ENCODE results near the gene AGT.
"Not testable (repeated sequence)": the region's sequence is repeated elsewhere in the genome, so short reads cannot be mapped to it uniquely, and the experiment has no call there.

AGT gene

DNA sequence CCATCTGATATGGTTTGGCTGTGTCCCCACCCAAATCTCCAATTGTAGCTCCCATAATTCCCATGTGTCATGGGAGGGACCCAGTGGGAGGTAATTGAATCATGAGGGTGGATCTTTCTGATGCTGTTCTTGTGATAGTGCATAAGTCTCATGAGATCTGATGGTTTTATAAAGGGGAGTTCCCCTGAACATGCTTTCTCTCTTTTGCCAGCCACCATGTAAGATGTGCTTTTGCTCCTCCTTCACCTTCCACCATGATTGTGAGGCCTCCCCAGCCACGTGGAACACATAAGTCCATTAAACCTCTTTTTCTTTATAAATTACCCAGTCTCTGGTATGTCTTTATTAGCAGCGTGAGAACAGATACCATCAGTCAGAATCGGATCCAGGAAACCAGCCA, 2.5 kb upstream of the AGT start:
- H3K4me3 ChIP-seq (ENCODE audit: low read depth in 1 of 2, low read length in 2 of 2); H3K27ac ChIP-seq (ENCODE audit: low read depth, low read length); H3K27me3 ChIP-seq (ENCODE audit: control insufficient read depth in 1 of 2, insufficient read depth in 2 of 2, low read length in 2 of 2); H3K9ac ChIP-seq (ENCODE audit: low read depth in 1 of 2, low read length in 2 of 2); H3K9me3 ChIP-seq (ENCODE audit: control insufficient read depth in 1 of 2, low read length in 2 of 2); H3K36me3 ChIP-seq (ENCODE audit: control insufficient read depth in 1 of 2, insufficient read depth in 2 of 2, low read length in 2 of 2): not testable (repeated sequence)
- H3K4me1 ChIP-seq (ENCODE audit: control insufficient read depth in 1 of 2, insufficient read depth in 2 of 2, low read length in 2 of 2), result peaks cover 12 to 16% of the 10 kb centered on the region in 2 donors

DNA sequence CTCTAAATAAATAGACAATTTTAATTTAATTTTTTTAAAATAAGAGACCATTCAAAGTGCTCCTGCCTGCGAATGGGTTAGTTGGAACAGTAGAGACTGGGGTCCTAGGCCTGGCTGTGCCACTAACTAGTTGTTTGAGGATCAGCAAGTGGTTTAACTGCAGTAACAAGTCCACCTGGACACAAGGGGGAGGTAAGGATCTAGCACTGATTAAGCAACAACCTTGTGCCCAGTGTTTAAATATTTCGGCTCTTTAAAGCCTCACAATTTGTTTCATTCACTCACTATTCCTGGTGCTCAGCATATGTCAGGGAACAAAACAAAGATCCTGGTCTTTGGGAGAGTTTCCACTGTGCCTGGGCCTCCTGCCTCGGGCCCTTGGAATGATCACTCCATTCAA, 1.6 kb upstream of the AGT start:
- Histone ChIP-seq H3K27me3 (ENCODE audit: control insufficient read depth in 1 of 2, insufficient read depth in 2 of 2, low read length in 2 of 2) (no peaks in the 10 kb centered on the region), H3K9me3 (ENCODE audit: control insufficient read depth in 1 of 2, low read length in 2 of 2) (no peaks in the 10 kb centered on the region), H3K4me1 (ENCODE audit: control insufficient read depth in 1 of 2, insufficient read depth in 2 of 2, low read length in 2 of 2) (peaks cover 12 to 16% of the 10 kb centered on the region in 2 donors), H3K9ac (ENCODE audit: low read depth in 1 of 2, low read length in 2 of 2) (no peak overlapping the region), H3K36me3 (ENCODE audit: control insufficient read depth in 1 of 2, insufficient read depth in 2 of 2, low read length in 2 of 2) (no peaks in the 10 kb centered on the region), H3K4me3 (ENCODE audit: low read depth in 1 of 2, low read length in 2 of 2) (no peak overlapping the region), H3K27ac (ENCODE audit: low read depth, low read length) (no peak overlapping the region)

DNA sequence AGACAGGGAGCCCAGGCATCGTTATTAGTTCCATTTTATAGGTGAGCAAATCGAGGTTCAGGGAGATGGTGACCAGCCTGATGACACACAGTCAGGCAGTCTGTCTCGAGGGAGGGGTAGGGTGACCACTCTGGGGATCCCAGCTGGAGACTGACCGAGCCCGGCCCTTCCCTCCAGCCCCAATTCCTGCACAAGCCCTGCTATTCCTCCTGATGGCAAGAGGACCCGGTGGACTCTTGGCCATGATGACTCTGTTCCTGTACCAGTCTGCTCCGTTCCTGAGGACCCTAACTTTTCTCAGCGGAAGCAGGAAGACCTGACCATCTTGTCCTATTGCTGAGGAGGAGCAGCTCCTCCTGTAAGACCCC, 391 bp downstream of the AGT start:
- H3K27me3 ChIP-seq (ENCODE audit: control insufficient read depth in 1 of 2, insufficient read depth in 2 of 2, low read length in 2 of 2), result no peaks in the 10 kb centered on the region
- no peak overlapping the region for H3K4me3 ChIP-seq (ENCODE audit: low read depth in 1 of 2, low read length in 2 of 2)

DNA sequence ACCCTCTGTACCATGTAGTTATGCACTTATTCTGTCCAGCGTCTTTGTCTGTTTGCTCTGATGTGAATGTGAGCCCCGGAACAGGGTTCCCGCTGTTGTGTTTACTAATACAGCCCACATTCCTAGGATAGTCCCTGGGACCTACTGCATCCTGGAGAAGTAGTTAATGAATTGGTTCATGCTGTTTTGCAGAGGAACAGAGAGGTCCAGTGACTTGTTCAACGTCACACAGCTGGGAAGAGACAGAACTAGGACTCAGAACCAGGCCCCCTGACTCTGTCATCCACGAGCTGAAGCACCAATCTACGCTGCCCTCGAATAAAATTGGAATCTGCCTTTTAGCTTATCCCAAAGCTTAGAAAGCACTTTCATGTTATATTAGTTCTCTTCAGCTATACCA, 784 bp downstream of the AGT start:
- no peaks in the 10 kb centered on the region for H3K27me3 ChIP-seq (ENCODE audit: control insufficient read depth in 1 of 2, insufficient read depth in 2 of 2, low read length in 2 of 2)
- H3K27ac ChIP-seq (ENCODE audit: low read depth, low read length), result no peak overlapping the region
- H3K4me1 ChIP-seq (ENCODE audit: control insufficient read depth in 1 of 2, insufficient read depth in 2 of 2, low read length in 2 of 2), result peaks cover 21 to 24% of the 10 kb centered on the region in 2 donors
- no peaks in the 10 kb centered on the region for H3K9me3 ChIP-seq (ENCODE audit: control insufficient read depth in 1 of 2, low read length in 2 of 2)
- no peak overlapping the region for H3K4me3 ChIP-seq (ENCODE audit: low read depth in 1 of 2, low read length in 2 of 2)
- no peak overlapping the region for H3K9ac ChIP-seq (ENCODE audit: low read depth in 1 of 2, low read length in 2 of 2)
- no peaks in the 10 kb centered on the region for H3K36me3 ChIP-seq (ENCODE audit: control insufficient read depth in 1 of 2, insufficient read depth in 2 of 2, low read length in 2 of 2)

More for the DNA sequence above, 391 bp downstream of the AGT start:
- Histone ChIP-seq H3K4me1 (ENCODE audit: control insufficient read depth in 1 of 2, insufficient read depth in 2 of 2, low read length in 2 of 2) (peaks cover 18 to 21% of the 10 kb centered on the region in 2 donors), H3K36me3 (ENCODE audit: control insufficient read depth in 1 of 2, insufficient read depth in 2 of 2, low read length in 2 of 2) (no peaks in the 10 kb centered on the region), H3K9me3 (ENCODE audit: control insufficient read depth in 1 of 2, low read length in 2 of 2) (no peaks in the 10 kb centered on the region), H3K9ac (ENCODE audit: low read depth in 1 of 2, low read length in 2 of 2) (no peak overlapping the region), H3K27ac (ENCODE audit: low read depth, low read length) (no peak overlapping the region)

DNA sequence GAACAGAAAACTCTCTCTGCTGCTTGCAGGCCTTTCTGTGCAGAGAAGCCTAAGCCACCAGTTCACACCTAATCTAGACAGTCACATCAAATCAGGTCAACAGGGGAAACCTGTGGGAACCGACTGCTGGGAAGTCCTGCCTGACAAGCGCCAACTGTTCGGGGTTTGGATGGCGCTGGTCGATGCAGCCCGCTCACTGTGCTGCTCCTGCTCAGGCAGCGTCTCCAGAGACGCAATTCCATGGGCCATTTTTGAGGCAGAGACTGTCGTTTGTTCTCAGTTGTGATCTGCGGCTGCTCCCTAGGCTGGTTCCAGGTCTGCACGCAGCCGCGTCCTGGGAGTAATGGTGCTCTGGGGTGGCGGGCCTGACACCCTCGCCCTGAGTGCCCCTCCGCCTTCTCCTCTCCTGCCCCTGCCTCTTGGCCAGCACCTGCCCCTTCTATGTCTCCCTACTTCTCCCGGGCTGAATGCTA, 1.4 kb downstream of the AGT start:
- no peaks in the 10 kb centered on the region for H3K9me3 ChIP-seq (ENCODE audit: control insufficient read depth in 1 of 2, low read length in 2 of 2)
- H3K9ac ChIP-seq (ENCODE audit: low read depth in 1 of 2, low read length in 2 of 2), result no peak overlapping the region
- no peaks in the 10 kb centered on the region for H3K36me3 ChIP-seq (ENCODE audit: control insufficient read depth in 1 of 2, insufficient read depth in 2 of 2, low read length in 2 of 2)
- H3K27ac ChIP-seq (ENCODE audit: low read depth, low read length), result no peak overlapping the region
- peaks cover 24 to 26% of the 10 kb centered on the region in 2 donors for H3K4me1 ChIP-seq (ENCODE audit: control insufficient read depth in 1 of 2, insufficient read depth in 2 of 2, low read length in 2 of 2)
- no peak overlapping the region for H3K4me3 ChIP-seq (ENCODE audit: low read depth in 1 of 2, low read length in 2 of 2)
- H3K27me3 ChIP-seq (ENCODE audit: control insufficient read depth in 1 of 2, insufficient read depth in 2 of 2, low read length in 2 of 2), result no peaks in the 10 kb centered on the region

DNA sequence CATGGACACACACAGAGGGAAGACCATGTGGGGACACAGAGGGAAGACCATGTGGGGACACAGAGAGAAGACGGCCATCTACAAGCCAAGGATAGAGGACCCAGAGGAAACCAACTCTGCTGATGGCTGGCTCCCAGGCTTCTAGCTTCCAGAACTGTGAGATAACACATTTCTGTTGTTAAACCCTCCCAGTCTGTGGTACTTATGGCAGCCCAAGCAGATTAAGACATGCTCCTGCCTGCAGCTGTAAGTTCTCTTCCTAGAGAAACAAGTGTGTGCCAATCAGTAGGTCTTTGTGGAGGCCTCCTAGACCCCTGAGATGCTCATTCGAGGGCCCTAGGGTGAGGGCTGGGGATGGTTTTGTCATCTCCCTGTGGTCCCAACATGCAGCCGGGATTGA, 2.7 kb downstream of the AGT start:
- H3K9me3 ChIP-seq (ENCODE audit: control insufficient read depth in 1 of 2, low read length in 2 of 2), result no peaks in the 10 kb centered on the region
- H3K36me3 ChIP-seq (ENCODE audit: control insufficient read depth in 1 of 2, insufficient read depth in 2 of 2, low read length in 2 of 2), result no peaks in the 10 kb centered on the region
- no peak overlapping the region for H3K4me3 ChIP-seq (ENCODE audit: low read depth in 1 of 2, low read length in 2 of 2)
- peaks cover 24 to 26% of the 10 kb centered on the region in 2 donors for H3K4me1 ChIP-seq (ENCODE audit: control insufficient read depth in 1 of 2, insufficient read depth in 2 of 2, low read length in 2 of 2)
- no peak overlapping the region for H3K27ac ChIP-seq (ENCODE audit: low read depth, low read length)
- H3K27me3 ChIP-seq (ENCODE audit: control insufficient read depth in 1 of 2, insufficient read depth in 2 of 2, low read length in 2 of 2), result no peaks in the 10 kb centered on the region
- no peak overlapping the region for H3K9ac ChIP-seq (ENCODE audit: low read depth in 1 of 2, low read length in 2 of 2)

DNA sequence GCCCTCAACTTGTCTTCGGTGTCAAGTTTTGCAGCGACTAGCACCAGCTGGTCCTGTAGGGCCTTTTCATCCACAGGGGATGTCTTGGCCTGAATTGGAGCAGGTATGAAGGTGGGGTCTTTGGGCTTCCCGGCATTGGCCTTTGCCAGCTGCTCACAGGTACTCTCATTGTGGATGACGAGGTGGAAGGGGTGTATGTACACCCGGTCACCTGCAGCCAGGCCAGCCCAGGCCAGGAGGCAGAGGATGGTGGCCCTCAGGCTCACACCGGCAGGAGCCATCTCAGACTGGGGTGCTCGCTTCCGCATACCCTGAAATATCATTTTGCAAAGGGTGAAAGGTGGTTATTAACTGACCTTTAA, 3.4 kb downstream of the AGT start:
- H3K27ac ChIP-seq (ENCODE audit: low read depth, low read length), result no peak overlapping the region
- H3K27me3 ChIP-seq (ENCODE audit: control insufficient read depth in 1 of 2, insufficient read depth in 2 of 2, low read length in 2 of 2), result no peaks in the 10 kb centered on the region
- H3K9me3 ChIP-seq (ENCODE audit: control insufficient read depth in 1 of 2, low read length in 2 of 2), result no peaks in the 10 kb centered on the region
- no peak overlapping the region for H3K4me3 ChIP-seq (ENCODE audit: low read depth in 1 of 2, low read length in 2 of 2)
- no peaks in the 10 kb centered on the region for H3K36me3 ChIP-seq (ENCODE audit: control insufficient read depth in 1 of 2, insufficient read depth in 2 of 2, low read length in 2 of 2)
- peaks cover 24 to 26% of the 10 kb centered on the region in 2 donors for H3K4me1 ChIP-seq (ENCODE audit: control insufficient read depth in 1 of 2, insufficient read depth in 2 of 2, low read length in 2 of 2)
- no peak overlapping the region for H3K9ac ChIP-seq (ENCODE audit: low read depth in 1 of 2, low read length in 2 of 2)

DNA sequence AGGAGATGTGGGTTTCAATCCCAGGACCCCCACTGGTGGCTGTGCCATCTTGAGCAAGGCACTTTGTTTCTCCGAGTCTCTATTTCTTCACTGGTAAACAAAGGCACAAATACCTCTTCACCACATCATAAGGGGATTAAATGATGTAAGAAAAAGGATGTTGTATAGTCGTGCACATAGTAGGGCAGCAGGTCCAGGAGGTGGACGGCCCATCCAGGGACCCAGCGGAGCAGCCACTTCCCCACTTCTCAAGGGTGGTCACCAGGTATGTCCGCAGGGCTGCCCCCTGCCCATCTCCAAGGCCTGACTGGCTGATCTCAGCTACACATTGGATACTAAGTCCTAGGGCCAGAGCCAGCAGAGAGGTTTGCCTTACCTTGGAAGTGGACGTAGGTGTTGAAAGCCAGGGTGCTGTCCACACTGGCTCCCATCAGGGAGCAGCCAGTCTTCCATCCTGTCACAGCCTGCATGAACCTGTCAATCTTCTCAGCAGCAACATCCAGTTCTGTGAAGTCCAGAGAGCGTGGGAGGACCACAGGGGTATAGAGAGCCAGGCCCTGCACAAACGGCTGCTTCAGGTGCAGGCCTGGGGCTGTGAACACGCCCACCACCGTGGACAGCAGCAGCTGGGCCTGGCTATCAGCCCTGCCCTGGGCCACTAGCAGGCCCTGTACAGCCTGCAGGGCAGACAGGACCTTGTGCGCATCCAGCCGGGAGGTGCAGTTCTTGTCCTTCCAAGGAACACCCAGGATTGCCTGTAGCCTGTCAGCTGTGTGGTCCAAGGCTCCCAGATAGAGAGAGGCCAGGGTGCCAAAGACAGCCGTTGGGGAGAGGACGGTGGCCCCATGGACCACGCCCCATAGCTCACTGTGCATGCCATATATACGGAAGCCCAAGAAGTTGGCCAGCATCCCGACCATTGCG, 4.0 kb downstream of the AGT start:
- no peaks in the 10 kb centered on the region for H3K27me3 ChIP-seq (ENCODE audit: control insufficient read depth in 1 of 2, insufficient read depth in 2 of 2, low read length in 2 of 2)
- H3K4me1 ChIP-seq (ENCODE audit: control insufficient read depth in 1 of 2, insufficient read depth in 2 of 2, low read length in 2 of 2), result peaks cover 24 to 26% of the 10 kb centered on the region in 2 donors
- no peak overlapping the region for H3K27ac ChIP-seq (ENCODE audit: low read depth, low read length)
- no peaks in the 10 kb centered on the region for H3K9me3 ChIP-seq (ENCODE audit: control insufficient read depth in 1 of 2, low read length in 2 of 2)
- H3K9ac ChIP-seq (ENCODE audit: low read depth in 1 of 2, low read length in 2 of 2), result no peak overlapping the region
- no peaks in the 10 kb centered on the region for H3K36me3 ChIP-seq (ENCODE audit: control insufficient read depth in 1 of 2, insufficient read depth in 2 of 2, low read length in 2 of 2)
- no peak overlapping the region for H3K4me3 ChIP-seq (ENCODE audit: low read depth in 1 of 2, low read length in 2 of 2)

DNA sequence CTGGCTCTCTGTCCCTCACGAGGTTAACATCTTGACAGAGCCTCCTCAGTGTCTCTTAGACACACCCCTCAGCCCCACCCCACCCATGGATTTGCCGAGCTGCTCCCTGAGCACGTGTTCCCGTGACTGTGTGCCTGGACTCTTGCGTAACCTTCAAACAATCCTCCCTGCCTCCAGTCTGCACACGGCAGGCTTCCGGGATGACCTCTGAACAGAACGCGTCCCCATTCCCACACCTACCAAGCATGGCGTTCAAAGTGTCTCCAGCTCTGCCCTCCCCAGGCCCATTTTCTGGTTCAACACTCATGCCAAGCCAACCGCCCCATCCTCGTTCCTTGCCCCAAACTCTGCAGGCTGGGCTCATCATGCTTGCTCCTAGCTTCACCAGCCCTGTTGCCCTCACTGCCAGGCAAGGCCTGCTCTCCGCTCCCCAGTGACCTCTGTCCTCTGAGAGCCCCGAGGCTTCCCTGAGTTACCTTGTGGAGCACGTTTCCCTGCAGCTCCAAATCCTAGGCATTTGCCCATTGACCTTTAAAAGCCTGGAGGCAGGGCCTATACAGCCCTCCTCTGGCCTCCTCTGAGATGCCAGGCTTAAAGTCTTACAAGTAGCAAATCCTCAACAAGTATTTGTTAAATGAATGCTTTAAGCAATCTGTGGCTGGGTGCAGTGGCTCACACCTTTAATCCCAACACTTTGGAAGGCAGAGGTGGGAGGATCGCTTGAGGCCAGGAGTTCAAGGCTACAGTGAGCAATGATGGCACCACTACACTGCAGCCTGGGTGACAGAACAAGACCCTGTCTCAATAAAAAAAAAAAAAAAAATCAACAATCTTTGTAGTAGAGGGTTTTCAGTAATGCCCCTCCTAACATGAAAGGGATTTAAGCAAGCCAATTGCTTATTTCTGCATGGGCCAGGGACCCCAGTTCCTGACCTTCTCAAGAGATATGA, 5.0 kb downstream of the AGT start:
- H3K9me3 ChIP-seq (ENCODE audit: control insufficient read depth in 1 of 2, low read length in 2 of 2), result no peaks in the 10 kb centered on the region
- peak overlapping the region; percentile 11 for H3K27ac ChIP-seq (ENCODE audit: low read depth, low read length)
- H3K27me3 ChIP-seq (ENCODE audit: control insufficient read depth in 1 of 2, insufficient read depth in 2 of 2, low read length in 2 of 2), result no peaks in the 10 kb centered on the region
- no peak overlapping the region for H3K9ac ChIP-seq (ENCODE audit: low read depth in 1 of 2, low read length in 2 of 2)
- peaks cover 15 to 16% of the 10 kb centered on the region in 2 donors for H3K4me1 ChIP-seq (ENCODE audit: control insufficient read depth in 1 of 2, insufficient read depth in 2 of 2, low read length in 2 of 2)
- no peaks in the 10 kb centered on the region for H3K36me3 ChIP-seq (ENCODE audit: control insufficient read depth in 1 of 2, insufficient read depth in 2 of 2, low read length in 2 of 2)
- no peak overlapping the region for H3K4me3 ChIP-seq (ENCODE audit: low read depth in 1 of 2, low read length in 2 of 2)

Data from duodenal mucosa (tissue), 2 donors.